Omental fat pad (tissue), 4 donors: Measurements from ENCODE around the gene MACROD2. TPM values are rescaled to one million over a fixed set of nuclear protein-coding genes. Genes with fewer than 3 reads are reported as not detected.

Experiments used
- ATAC-seq: fragments of 150-250 bp; one replicate; pipeline ENCODE4 v1.9.1; 2016; ENCODE audit warnings: mild to moderate bottlenecking, moderate library complexity; ENCODE audit not compliant: low FRiP score
- DNase-seq: peaks from one replicate; pipeline ENCODE4 v3.0.0-alpha.2; 2019; ENCODE audit warnings: low spot score
- CTCF ChIP-seq, 3 donors: fragments of 450-650 bp; IDR thresholded peaks; one replicate each; pipeline ENCODE4 v1.5.1; 2016 to 2017; ENCODE audit warnings: antibody characterized with exemption in 3 of 3, mild to moderate bottlenecking in 3 of 3, moderate library complexity in 2 of 3
- total RNA-seq, 4 donors: library from RNA; depleted of rRNA; stranded (reverse); fragments of >200 nt; gene quantifications; one replicate each; pipeline ENCODE4 v1.1.0, GENCODE V29; 2016

The MACROD2 gene
- total RNA-seq, 4 donors from 2014 or later = 6.8 to 54.1 (median 7.4) TPM

- no peak for TF ChIP-seq CTCF (IDR thresholded peaks at IDR 0.05)
- no peak for DNase-seq
- ATAC-seq = no peak
Measured at GRCh38 chr20:15033891-15034290, 1038.6 kb downstream of the MACROD2 start.

GRCh38 chr20:15036948-15037347 is 1041.6 kb downstream of the MACROD2 start:
- no peak for TF ChIP-seq CTCF (IDR thresholded peaks at IDR 0.05)
- DNase-seq (no peak), ATAC-seq (no peak)

GRCh38 chr20:15039088-15039752 is 1043.9 kb downstream of the MACROD2 start:
- ATAC-seq (no peak), DNase-seq (no peak)
- TF ChIP-seq CTCF (IDR thresholded peaks at IDR 0.05) = no peak

- TF ChIP-seq CTCF (IDR thresholded peaks at IDR 0.05) = no peak
- no peak for DNase-seq
- no peak for ATAC-seq
Measured at GRCh38 chr20:15042723-15043122, 1047.4 kb downstream of the MACROD2 start.

- ATAC-seq = peak; percentile 94
- TF ChIP-seq CTCF (IDR thresholded peaks at IDR 0.05) = no peak
- peak; percentile 38 for DNase-seq
Measured at GRCh38 chr20:15045246-15045645, 1049.9 kb downstream of the MACROD2 start.

GRCh38 chr20:15047042-15047441 is 1051.7 kb downstream of the MACROD2 start:
- no peak for TF ChIP-seq CTCF (IDR thresholded peaks at IDR 0.05)
- DNase-seq = no peak
- ATAC-seq = no peak

- ATAC-seq (no peak), DNase-seq (no peak)
- no peak for TF ChIP-seq CTCF (IDR thresholded peaks at IDR 0.05)
Measured at GRCh38 chr20:15047601-15048000, 1052.3 kb downstream of the MACROD2 start.
